Cortex of kidney (tissue), 1 donor: ENCODE results near the gene CAP1.
"Not testable (repeated sequence)": the region's sequence is repeated elsewhere in the genome, so short reads cannot be mapped to it uniquely, and the experiment has no call there.

ENCODE experiments used
- DNase-seq: peaks from one replicate; lab custom pipeline; 2025; lab: John Stamatoyannopoulos, UW

CAP1 gene

DNA sequence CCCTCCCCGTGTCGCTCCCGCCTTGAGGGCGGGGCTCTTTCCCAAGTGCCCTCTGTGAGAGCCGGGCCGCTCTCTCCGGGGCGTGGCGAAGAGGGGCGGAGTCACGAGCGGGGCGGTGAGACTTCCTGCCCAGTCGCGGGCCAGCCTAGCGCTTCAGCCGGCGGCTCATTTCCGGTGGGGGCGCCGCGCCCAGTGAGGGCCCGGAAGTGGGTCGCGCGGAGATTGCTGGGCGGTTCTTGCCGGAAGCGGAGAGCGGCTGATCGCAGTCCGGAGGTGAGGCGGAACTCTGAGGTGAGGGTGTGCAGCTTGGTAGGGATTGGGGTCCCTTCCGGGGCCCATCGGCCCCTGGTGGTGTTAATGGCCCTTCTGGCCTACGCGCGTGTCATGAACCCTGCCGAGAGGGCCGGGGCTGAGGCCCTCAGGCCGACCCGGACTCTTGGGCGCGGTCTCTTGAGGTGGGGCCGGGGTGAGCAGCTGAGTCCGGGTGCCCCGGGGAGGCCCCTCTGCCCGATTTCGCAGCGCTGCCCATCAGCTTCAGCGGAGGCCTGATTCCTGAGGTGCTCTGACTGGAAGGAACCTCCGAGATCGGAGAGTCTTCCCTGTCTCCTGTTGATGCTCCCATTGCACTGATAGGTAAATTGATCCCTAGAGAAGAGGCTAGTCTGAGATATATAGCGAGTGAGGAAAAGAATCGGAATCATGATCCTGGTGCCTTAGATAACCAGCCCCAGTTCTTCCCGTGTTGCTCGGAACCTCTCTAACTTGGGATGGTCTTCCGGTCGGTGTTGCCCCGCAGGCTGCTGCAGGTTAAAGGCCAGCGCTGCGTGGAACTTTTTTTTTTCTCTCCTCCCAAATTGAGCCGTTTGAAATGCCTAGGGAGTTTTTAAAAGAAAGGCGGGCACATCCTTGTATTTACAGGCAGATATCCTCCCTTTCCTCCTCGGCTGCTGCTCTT, at the start of gene CAP1:
CAP1 (plus strand) TSS at position 219 of the 955 bp plus-strand sequence. CDS start 18,618 bp downstream, outside the sequence.
- DNase-seq, result peak; percentile 95

DNA sequence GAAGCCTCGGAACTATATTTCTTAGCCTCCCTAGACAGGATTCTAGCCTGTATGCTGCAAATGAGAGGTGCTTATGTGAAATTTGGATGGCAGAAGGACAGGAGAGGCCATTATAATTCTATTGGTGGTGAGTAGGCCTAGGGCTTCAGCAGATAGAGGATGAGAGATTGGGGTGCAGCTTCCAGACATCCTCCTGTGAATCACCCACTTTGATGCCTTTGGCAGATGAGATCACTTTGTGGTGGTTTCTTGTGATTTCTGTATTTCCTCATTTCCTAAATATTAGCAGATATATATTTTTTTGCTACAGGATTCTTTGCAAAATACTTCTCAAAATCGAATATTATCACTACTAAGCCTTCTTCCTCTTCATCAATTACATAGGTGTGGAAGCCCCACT, 48.3 kb upstream of the CAP1 start:
- DNase-seq, result no peak

- DNase-seq, result no peak
These were observed 47.6 kb upstream of the CAP1 start for GRCh38 chr1:39992888-39993287.

- no peak for DNase-seq
These were observed 44.5 kb upstream of the CAP1 start for GRCh38 chr1:39995973-39996393.

DNA sequence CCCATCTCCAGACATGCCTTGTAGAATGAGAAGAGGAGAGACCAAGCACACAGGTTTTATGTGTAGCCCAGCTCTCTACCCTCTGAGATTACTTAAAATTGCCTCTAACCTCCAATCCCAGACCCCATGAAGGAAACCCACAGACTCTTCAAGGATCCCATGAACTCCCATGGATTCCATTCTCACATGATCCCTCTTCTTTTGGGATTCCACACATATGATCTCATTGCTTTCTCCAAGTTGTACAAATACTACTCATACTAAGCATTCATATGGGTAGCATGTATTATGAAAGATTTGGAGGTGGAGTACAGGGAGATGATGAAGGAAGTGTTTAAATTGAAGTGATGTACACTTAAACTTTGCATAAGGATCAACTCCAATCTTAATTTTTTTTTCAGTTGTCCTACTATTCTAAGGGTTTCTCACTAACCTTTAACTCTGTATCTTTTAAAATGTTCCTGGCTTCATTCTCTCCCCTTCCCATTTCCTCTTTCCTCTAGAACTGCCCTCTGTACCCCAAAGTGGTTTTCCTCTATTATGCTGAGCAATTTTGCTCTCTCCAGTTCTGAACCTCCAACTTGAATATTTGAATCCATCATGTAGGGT, 44.0 kb upstream of the CAP1 start:
- no peak for DNase-seq

- no peak for DNase-seq
These were observed 39.1 kb upstream of the CAP1 start for GRCh38 chr1:40001456-40001855.

GRCh38 chr1:40003156-40004093, 37.1 kb upstream of the CAP1 start:
- DNase-seq, result no peak

DNA sequence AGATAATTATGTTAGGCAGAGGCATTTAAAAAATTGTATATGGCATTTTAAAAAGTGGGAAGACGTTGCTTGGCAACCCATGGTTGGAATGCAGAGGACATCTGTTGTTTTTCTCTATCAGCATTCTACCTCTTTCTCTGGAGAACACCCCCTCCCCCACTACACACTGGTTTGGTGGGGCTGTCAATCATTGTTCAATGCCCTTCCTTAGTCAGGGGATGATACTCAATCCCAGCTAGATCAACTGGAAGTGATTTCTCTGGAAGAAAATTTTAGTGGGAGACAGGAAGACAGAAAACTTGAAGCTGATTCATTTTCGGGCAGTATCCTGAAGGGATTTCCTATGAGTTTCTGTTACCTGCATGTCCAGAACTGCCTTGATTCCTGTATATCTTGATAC, 35.7 kb upstream of the CAP1 start:
- DNase-seq, result no peak

GRCh38 chr1:40007481-40008034, 33.0 kb upstream of the CAP1 start:
- not testable (repeated sequence) for DNase-seq

- no peak for DNase-seq
These were observed 29.3 kb upstream of the CAP1 start for GRCh38 chr1:40011198-40011597.

DNA sequence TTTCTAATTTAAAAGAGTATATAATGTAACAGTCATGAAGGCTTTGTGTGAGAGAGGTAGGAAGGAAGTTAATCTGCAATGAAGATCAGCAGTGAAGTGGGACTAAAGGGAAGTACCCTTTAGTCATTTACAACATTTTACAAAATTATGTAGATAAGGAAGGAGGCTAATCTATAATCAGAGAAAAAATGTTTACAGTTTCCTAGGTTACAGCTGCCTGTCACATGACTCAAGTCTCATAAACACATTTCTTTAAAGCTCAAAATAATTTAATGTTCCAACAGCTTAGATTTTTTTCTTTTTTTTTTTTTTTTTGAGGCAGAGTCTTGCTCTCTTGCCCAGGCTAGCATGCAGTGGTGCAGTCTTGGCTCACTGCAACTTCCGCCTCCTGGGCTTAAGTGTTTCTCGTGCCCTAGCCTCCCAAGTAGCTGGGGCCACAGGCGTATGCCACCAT, 26.2 kb upstream of the CAP1 start:
- no peak for DNase-seq

DNA sequence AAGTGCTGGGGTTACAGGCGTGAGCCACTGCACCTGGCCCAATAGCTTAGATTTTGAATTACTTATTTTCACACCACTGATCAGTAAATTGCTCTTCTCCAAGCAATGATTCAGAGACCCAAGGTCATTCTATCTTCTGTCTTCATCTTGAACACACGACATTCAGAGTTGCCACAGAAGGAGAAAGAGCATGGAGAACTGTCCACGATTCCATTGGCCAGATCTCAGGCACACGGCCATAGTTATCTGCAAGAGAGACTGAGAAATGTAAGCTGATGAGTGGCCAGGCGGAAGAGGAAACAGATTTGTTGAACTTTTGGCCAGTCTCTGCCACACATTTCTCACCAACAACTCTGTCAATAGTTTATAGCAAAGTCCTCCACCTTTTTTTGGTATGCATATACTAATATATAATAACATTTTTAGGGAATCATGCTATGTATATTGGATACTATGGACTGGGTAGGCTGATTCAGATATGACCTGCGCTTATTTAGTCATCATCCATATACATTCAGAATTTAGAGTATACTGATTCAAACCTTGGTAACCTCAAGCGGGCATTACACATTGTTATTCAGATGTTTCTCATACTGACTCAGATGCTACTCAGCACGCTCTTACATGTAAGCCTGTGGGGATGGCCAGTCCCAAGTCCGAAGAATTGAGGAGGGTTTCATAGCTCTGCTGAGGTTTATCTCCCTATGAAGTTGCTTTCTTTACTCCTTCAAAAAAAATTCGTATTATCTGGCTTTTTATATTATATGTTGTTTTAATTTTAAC, 25.5 kb upstream of the CAP1 start:
- DNase-seq, result no peak

DNA sequence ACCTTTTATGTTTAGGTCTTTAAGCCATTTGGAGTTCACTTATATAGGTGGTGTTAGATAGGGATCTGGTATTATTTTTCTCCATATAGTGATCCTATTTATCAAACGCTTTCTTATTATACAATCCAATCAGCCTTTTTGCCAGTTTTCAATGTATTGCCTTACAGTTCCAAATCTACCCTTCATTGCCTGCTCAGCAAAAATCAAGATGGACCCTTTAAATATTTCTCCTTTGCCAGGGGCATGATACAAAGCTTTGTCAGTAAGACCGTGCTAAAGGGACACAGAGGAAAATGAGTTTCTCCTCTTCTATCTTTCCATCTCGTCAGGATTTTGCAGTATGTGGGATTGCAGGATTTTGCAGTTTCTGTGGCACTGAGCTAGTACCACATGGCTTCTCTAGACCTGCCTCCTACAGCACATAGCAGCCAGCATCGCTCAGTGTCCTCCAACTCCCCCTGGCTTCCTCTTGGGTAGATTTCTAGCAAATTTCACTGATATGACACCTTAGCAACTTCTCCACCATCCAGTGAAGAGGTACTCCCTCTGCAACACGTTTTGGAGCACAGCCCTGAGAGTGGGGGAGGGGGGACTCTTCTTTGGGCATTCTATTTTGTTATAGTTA, 22.5 kb upstream of the CAP1 start:
- DNase-seq, result no peak

DNA sequence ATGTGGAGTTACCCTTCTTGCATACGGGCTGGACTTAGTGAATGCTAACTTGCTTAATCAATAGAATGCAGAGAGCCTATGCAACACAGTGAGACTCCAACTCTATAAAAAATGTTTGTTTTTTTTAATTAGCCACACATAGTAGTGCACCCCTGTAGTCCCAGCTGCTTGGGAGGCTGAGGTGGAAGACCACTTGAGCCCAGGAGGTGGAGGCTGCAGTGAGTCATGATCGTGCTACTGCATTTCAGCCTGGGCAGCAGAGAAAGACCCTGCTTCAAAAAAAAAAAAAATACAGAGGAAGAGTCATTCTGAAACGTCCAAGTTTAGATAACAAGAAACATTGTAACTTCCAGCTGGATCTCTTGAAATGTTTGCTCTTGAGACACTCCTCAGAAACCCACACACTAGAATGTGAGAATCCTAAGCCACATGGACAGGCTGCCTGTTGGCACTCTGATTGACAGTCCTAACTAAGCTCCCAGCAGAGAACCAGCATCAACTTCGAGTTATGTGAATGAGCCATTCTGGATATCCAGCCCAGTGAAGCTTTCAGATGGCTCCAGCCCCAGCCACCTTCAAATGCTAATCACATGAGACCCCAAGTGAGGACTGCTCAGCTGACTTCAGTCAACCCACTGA, 20.0 kb upstream of the CAP1 start:
- no peak for DNase-seq

DNA sequence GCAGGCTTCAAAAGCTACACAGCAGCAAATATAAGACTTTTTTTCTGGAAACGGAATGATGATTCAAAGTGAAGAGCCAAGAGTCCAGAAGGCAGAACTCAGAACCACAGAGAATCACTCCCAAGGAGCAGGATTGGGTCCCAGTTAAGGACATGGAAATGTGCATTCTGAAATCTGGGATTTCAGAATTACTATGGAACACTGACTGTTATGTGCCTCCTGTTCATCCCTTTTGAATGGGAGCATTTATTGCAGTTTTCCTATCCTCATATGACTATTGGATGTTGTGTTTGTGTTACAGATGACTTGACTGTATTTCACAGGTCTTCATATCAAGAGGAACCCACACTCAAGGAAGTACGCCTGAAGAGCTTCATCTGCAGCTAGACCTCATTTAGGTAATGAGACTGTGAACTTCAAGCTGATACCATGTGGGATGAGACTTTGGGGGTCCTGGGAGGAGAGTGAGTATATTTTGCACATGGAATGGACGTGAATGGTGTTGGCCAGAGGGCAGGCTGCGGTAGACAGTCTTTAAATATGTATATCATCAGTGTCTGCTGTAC, 17.1 kb upstream of the CAP1 start:
- DNase-seq, result no peak

- DNase-seq, result no peak
These were observed 15.9 kb upstream of the CAP1 start for GRCh38 chr1:40024671-40025070.

- DNase-seq, result no peak
These were observed 12.9 kb upstream of the CAP1 start for GRCh38 chr1:40027647-40028046.

- DNase-seq, result no peak
These were observed 10.9 kb upstream of the CAP1 start for GRCh38 chr1:40029608-40030007.

- no peak for DNase-seq
These were observed 9.9 kb upstream of the CAP1 start for GRCh38 chr1:40030528-40031135.
